Measurements from ENCODE around the gene KIF1A.

KIF1A gene

GRCh38 chr2:240806006-240806405 lies 14.0 kb downstream of the KIF1A start:
- H3K4me3 Mint-ChIP-seq, result no peak overlapping the region
- H3K4me1 Mint-ChIP-seq (ENCODE audit: low read depth), result no peaks in the 10 kb centered on the region
- H3K27ac Mint-ChIP-seq, result no peak overlapping the region
- H3K36me3 Mint-ChIP-seq (ENCODE audit: low read depth), result no peaks in the 10 kb centered on the region
- H3K9me3 Mint-ChIP-seq, result no peaks in the 10 kb centered on the region
- peaks cover 37% of the 10 kb centered on the region for H3K27me3 Mint-ChIP-seq

DNA sequence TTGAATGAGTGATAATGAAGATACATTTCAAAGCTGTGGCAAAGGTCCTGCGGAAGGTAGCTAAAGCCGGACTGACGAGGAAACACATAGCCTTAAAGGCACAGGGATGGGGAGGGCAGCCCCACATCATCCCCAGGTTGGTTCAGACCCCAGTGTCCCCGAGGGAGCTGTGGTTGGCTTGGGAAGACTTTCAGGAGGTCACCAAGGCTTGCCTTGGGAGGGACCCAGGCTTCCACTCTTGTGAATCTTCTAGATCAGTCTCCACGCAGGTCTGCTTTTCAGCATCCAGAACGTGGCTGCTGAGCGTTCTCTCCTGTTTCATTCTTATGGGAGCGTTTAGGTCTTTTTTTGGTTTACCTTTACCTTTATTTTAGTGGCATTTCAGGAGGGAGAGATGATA lies 16.8 kb downstream of the KIF1A start:
- Mint-ChIP-seq H3K9me3 (no peaks in the 10 kb centered on the region), H3K4me3 (no peak overlapping the region), H3K4me1 (ENCODE audit: low read depth) (no peaks in the 10 kb centered on the region), H3K36me3 (ENCODE audit: low read depth) (no peaks in the 10 kb centered on the region), H3K27me3 (peaks cover 53% of the 10 kb centered on the region), H3K27ac (no peak overlapping the region)

DNA sequence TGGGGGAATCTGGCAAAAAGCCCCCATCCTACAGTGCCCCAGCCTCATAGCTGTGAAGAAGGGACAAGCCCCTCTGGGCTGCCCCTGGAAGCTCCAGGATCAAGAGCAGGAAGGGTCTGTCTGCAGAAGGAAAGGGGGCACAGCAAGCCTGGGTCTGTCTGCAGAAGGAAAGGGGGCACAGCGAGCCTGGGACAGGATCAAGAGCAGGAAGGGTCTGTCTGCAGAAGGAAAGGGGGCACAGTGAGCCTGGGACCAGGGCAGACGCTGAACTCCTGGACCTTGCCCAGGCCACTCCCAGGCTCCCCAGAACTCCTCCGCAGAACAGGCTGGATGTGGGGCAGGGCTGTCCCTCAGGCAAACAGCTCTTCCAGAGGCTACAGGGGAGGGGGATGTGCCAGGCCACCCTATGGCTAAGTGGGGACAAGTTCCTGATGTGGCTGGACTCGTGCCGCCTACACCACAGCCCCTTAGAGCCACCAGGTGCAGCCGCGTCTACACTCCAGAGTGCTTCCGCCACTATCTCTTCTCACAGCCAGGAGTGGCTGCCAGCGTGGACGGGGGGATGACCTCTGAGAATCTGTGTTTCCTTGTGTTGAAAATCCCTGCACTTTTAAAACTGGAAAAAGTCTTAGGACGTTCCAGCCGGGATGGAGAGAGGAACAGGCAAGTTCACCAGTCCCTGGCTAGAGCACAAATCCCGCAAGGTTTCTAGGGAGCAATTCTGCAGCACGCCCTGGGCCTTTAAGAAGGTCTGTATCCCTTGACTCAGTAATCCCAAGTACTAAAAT lies 20.8 kb downstream of the KIF1A start:
- Mint-ChIP-seq H3K27me3 (peaks cover 40% of the 10 kb centered on the region), H3K27ac (no peak overlapping the region), H3K9me3 (no peaks in the 10 kb centered on the region), H3K36me3 (ENCODE audit: low read depth) (no peaks in the 10 kb centered on the region), H3K4me3 (no peak overlapping the region), H3K4me1 (ENCODE audit: low read depth) (no peaks in the 10 kb centered on the region)

- Mint-ChIP-seq H3K4me3 (no peak overlapping the region), H3K27ac (no peak overlapping the region), H3K4me1 (ENCODE audit: low read depth) (no peaks in the 10 kb centered on the region), H3K27me3 (peaks cover 38% of the 10 kb centered on the region), H3K9me3 (no peaks in the 10 kb centered on the region), H3K36me3 (ENCODE audit: low read depth) (no peaks in the 10 kb centered on the region)
Measured at GRCh38 chr2:240798327-240798905, 21.6 kb downstream of the KIF1A start.

DNA sequence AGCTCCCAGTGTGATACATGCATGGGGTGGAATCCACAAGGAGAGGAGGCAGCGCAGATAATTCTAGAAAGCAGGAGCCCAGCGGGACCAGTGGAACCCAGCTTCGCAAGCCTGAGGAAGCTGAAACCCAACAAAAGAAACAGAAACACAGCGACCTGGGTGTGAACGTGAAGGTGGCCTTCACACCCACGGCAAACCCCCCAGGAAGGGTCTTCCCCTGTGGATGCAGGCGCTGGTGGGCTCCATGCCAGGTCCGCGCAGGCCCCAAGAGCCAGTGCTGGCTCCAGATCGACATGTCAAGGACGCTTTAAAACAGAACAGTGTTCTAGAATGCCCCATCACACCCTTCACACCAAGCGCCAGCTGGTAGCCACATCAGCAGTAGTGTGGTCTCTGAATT lies 22.1 kb downstream of the KIF1A start:
- H3K9me3 Mint-ChIP-seq, result no peaks in the 10 kb centered on the region
- peaks cover 33% of the 10 kb centered on the region for H3K27me3 Mint-ChIP-seq
- H3K4me1 Mint-ChIP-seq (ENCODE audit: low read depth), result no peaks in the 10 kb centered on the region
- H3K4me3 Mint-ChIP-seq, result no peak overlapping the region
- no peak overlapping the region for H3K27ac Mint-ChIP-seq
- H3K36me3 Mint-ChIP-seq (ENCODE audit: low read depth), result no peaks in the 10 kb centered on the region

GRCh38 chr2:240797500-240797895 lies 22.5 kb downstream of the KIF1A start:
- H3K4me1 Mint-ChIP-seq (ENCODE audit: low read depth), result no peaks in the 10 kb centered on the region
- no peak overlapping the region for H3K27ac Mint-ChIP-seq
- H3K36me3 Mint-ChIP-seq (ENCODE audit: low read depth), result no peaks in the 10 kb centered on the region
- no peaks in the 10 kb centered on the region for H3K9me3 Mint-ChIP-seq
- H3K4me3 Mint-ChIP-seq, result no peak overlapping the region
- peaks cover 31% of the 10 kb centered on the region for H3K27me3 Mint-ChIP-seq

DNA sequence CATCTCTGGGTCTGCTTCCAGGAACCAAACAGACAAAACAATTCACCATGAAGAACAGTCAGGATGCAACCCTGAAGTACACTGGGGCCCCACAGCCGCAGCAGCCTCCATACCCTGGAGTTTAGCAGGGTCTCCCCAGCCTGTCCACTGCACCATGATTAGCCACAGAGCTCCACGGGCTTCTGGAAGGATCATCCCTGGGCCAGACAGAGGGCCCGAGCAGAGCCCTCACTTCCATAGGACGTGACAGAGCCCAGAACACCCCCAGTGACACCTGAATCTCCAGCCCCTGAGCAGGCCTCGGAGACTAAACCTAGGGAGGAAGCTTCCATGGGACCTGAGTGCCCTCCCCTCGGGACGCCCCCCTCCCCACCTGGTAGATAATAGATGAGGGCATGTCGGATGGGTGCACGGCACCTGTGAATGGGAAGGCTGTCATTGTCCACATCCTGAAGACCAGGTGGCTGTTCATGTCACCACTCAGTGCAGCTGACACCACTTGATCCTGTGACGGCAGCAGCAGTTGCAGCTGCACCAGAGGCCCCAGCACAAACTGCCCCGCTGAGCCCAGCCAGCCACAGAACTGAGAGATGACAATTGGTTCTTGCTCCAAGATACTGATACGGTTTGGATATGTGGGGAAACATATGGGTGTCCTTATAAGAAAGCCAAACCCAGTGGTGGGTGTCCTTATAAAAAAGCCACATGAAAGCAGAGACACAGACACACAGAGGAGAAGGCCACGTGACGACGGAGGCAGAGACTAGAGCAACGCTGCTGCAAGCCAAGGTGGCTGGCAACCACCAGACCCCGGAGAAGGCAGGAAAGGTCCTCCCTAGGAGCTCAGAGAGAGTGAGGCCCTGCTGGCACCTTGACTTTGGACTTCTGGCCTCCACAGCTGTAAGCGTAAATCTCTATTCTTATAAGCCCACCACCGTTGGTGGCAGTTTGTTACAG lies 23.2 kb downstream of the KIF1A start:
- no peaks in the 10 kb centered on the region for H3K4me1 Mint-ChIP-seq (ENCODE audit: low read depth)
- H3K4me3 Mint-ChIP-seq, result no peak overlapping the region
- H3K9me3 Mint-ChIP-seq, result no peaks in the 10 kb centered on the region
- H3K36me3 Mint-ChIP-seq (ENCODE audit: low read depth), result no peaks in the 10 kb centered on the region
- no peak overlapping the region for H3K27ac Mint-ChIP-seq
- H3K27me3 Mint-ChIP-seq, result peaks cover 25% of the 10 kb centered on the region

GRCh38 chr2:240795916-240796510 lies 24.0 kb downstream of the KIF1A start:
- no peak overlapping the region for H3K4me3 Mint-ChIP-seq
- no peaks in the 10 kb centered on the region for H3K4me1 Mint-ChIP-seq (ENCODE audit: low read depth)
- H3K27ac Mint-ChIP-seq, result no peak overlapping the region
- H3K9me3 Mint-ChIP-seq, result no peaks in the 10 kb centered on the region
- no peaks in the 10 kb centered on the region for H3K36me3 Mint-ChIP-seq (ENCODE audit: low read depth)
- peaks cover 19% of the 10 kb centered on the region for H3K27me3 Mint-ChIP-seq

DNA sequence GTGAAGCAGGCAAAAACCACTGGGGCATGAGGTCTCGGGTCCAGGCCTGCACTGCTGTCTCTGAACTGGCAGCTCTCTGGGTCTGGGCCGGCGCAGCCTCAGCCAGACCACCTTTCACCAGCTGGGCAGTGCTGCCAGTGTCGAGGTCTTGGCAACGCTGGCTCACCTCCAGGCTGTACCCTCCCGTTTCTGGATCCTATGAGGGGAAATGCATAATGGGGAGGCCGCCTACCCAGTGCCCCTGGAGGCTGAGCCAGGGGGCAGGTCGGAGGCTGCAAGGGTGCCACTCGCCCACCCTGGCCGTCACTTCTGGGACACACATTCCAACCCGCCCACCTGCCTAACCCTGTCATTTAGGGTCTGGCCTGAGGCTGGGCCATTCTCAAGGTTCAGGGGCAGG lies 24.6 kb downstream of the KIF1A start:
- no peaks in the 10 kb centered on the region for H3K4me1 Mint-ChIP-seq (ENCODE audit: low read depth)
- no peaks in the 10 kb centered on the region for H3K36me3 Mint-ChIP-seq (ENCODE audit: low read depth)
- H3K27me3 Mint-ChIP-seq, result peaks cover 14% of the 10 kb centered on the region
- H3K4me3 Mint-ChIP-seq, result no peak overlapping the region
- no peak overlapping the region for H3K27ac Mint-ChIP-seq
- no peaks in the 10 kb centered on the region for H3K9me3 Mint-ChIP-seq

DNA sequence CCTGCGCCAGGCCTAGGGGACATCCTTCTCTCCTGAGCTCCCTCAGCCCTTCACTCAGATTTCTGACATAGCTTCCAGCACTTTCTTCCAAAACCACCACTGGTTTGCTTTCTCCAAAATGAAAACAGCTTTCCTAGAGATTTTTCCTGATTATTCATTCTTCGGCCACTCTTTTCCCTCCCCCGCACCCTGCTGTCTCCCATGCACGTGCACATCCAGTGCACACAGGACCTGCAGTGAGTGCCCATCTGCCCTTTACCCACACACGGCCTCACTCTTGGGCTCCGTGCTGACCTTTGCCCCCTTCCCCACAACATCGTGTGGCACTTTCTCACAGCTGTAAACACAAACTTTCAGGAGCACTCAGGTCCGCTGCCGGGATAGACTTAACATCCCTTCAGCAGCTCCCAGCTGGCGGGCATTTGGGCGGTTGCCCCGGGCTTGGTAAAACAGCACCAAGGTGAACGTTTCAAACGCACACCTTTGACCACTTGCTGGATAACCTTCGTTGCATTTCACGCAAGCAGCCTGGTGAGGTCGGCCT lies 25.8 kb downstream of the KIF1A start:
- H3K27ac Mint-ChIP-seq, result no peak overlapping the region
- peaks cover 3% of the 10 kb centered on the region for H3K27me3 Mint-ChIP-seq
- H3K9me3 Mint-ChIP-seq, result no peaks in the 10 kb centered on the region
- H3K4me3 Mint-ChIP-seq, result no peak overlapping the region
- no peaks in the 10 kb centered on the region for H3K36me3 Mint-ChIP-seq (ENCODE audit: low read depth)
- H3K4me1 Mint-ChIP-seq (ENCODE audit: low read depth), result no peaks in the 10 kb centered on the region

GRCh38 chr2:240793313-240794177 lies 26.5 kb downstream of the KIF1A start:
- H3K27me3 Mint-ChIP-seq, result peaks cover 3% of the 10 kb centered on the region
- no peaks in the 10 kb centered on the region for H3K36me3 Mint-ChIP-seq (ENCODE audit: low read depth)
- H3K4me3 Mint-ChIP-seq, result no peak overlapping the region
- H3K9me3 Mint-ChIP-seq, result no peaks in the 10 kb centered on the region
- no peak overlapping the region for H3K27ac Mint-ChIP-seq
- H3K4me1 Mint-ChIP-seq (ENCODE audit: low read depth), result no peaks in the 10 kb centered on the region

GRCh38 chr2:240792629-240793312 lies 27.2 kb downstream of the KIF1A start:
- Mint-ChIP-seq H3K4me3 (no peak overlapping the region), H3K27ac (no peak overlapping the region), H3K9me3 (no peaks in the 10 kb centered on the region), H3K36me3 (ENCODE audit: low read depth) (no peaks in the 10 kb centered on the region), H3K4me1 (ENCODE audit: low read depth) (no peaks in the 10 kb centered on the region), H3K27me3 (peaks cover 3% of the 10 kb centered on the region)

DNA sequence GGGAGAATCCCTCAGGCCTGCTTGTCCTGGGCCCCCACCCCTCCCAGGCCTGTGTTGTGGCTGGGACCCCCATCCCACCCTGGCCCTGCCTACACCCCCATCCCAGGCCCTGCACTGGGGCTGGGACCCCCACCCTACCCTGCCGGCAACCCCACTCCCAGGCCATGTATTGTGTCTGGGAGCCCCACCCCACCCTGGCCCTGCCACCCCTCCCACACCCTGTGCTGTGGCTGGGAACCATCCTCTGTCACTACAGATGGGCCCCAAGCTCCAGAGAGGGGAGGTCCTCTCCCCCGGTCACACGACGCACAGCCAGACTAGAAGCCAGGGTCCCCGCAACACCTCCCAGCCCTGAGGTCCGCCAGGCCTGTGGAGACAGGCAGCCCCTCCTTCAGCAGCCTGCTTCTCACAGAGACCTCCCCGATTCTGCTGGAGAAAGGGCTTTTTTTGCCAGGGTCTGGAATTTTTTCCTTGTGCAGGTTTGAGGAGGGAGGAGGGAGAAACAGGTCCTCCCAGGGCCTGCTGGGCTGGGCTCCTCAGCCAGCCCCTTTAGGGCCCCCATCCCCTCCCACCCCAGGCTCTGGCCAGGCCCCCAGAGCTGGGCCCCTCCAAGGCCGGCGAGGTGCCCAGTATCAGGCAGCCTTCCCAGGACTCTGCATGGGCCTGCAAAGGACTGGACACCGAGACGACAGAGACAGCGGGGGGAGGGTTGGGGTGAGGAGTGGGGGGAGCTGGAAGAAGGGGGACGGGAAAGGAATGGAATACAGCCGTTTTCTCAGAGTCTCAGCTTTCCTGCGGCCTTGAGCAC lies 28.0 kb downstream of the KIF1A start:
- Mint-ChIP-seq H3K27ac (no peak overlapping the region), H3K4me1 (ENCODE audit: low read depth) (no peaks in the 10 kb centered on the region), H3K9me3 (no peaks in the 10 kb centered on the region), H3K27me3 (peaks cover 2% of the 10 kb centered on the region), H3K36me3 (ENCODE audit: low read depth) (no peaks in the 10 kb centered on the region), H3K4me3 (no peak overlapping the region)

Measured in stimulated activated naive CD8-positive, alpha-beta T cell treated with anti-CD3 and anti-CD28 coated beads, Interleukin-15, Interleukin-2, amounts not matched to agents 100 ng/mL and 50 ng/mL, for 24 hours (primary cell).